HepG2 (cell line): ENCODE results near the gene SMARCC1. TPM values are rescaled to one million over a fixed set of nuclear protein-coding genes. Genes with fewer than 3 reads are reported as not detected.

ENCODE experiments used
- BCLAF1 ChIP-seq: fragments of 450-650 bp; IDR thresholded peaks from 2 replicates; pipeline ENCODE4 v1.6.1; 2017; ENCODE audit warnings: mild to moderate bottlenecking
- ETV6 ChIP-seq: sonication (generic); formaldehyde crosslinking; conservative IDR thresholded peaks from 2 replicates; pipeline ENCODE4 v1.4.0; 2020; ENCODE audit warnings: missing genetic modification reagents
- GATAD2A ChIP-seq: IDR thresholded peaks from 2 replicates; pipeline ENCODE4 v1.6.1; 2016
- LRRFIP1 ChIP-seq: sonication (generic); formaldehyde crosslinking; conservative IDR thresholded peaks from 2 replicates; pipeline ENCODE4 v1.4.0; 2020; ENCODE audit warnings: missing genetic modification reagents
- RBM22 ChIP-seq: fragments of 200-400 bp; formaldehyde crosslinking; optimal IDR thresholded peaks from 2 replicates; pipeline ENCODE3; 2017; ENCODE audit warnings: mild to moderate bottlenecking, low read length, moderate library complexity
- SUZ12 ChIP-seq: fragments of 150-350 bp; IDR thresholded peaks from 2 replicates; pipeline ENCODE4 v1.6.1; 2014; ENCODE audit warnings: low read depth, low read length
- TFDP1 ChIP-seq: IDR thresholded peaks from 2 replicates; pipeline ENCODE4 v1.6.1; 2016; ENCODE audit warnings: missing compliant biosample characterization, missing genetic modification reagents, borderline replicate concordance
- TOPORS ChIP-seq: sonication (generic); formaldehyde crosslinking; IDR thresholded peaks from 2 replicates; pipeline ENCODE4 v1.8.0; 2023; ENCODE audit warnings: mild to moderate bottlenecking, missing genetic modification reagents
- XBP1 ChIP-seq: sonication (generic); formaldehyde crosslinking; IDR thresholded peaks from 2 replicates; pipeline ENCODE4 v1.5.0; 2020; ENCODE audit warnings: missing genetic modification reagents
- ZBTB25 ChIP-seq: IDR thresholded peaks from 2 replicates; pipeline ENCODE4 v1.6.1; 2018; ENCODE audit warnings: missing genetic modification reagents
- ZKSCAN5 ChIP-seq: sonication (generic); formaldehyde crosslinking; IDR thresholded peaks from 2 replicates; pipeline ENCODE4 v1.5.1; 2020; ENCODE audit warnings: mild to moderate bottlenecking, missing genetic modification reagents
- ZNF451 ChIP-seq: sonication (generic); formaldehyde crosslinking; IDR thresholded peaks from 2 replicates; pipeline ENCODE4 v1.5.0; 2020; ENCODE audit warnings: mild to moderate bottlenecking, missing genetic modification reagents
- ZNF678 ChIP-seq: sonication (generic); formaldehyde crosslinking; IDR thresholded peaks from 2 replicates; pipeline ENCODE4 v1.4.0; 2020; ENCODE audit warnings: mild to moderate bottlenecking, missing genetic modification reagents
- ZSCAN29 ChIP-seq: sonication (generic); formaldehyde crosslinking; conservative IDR thresholded peaks from 2 replicates; pipeline ENCODE4 v1.4.0; 2020; ENCODE audit warnings: mild to moderate bottlenecking, missing genetic modification reagents
- polyA plus RNA-seq, 8 experiments: library from polyadenylated mRNA; depleted of rRNA in 3 of 8; stranded (reverse) in 7 of 8; unstranded in 1 of 8; fragments of >200 nt; fragmentation: Illumina TruSeq in 4 of 8; extraction: Trizol in 4 of 8; gene quantifications; 2 replicates each; pipeline versions ENCODE4 v1.2.1 to v1.2.3, GENCODE V29; 2011 to 2016; ENCODE audit warnings: low read depth in 4 of 8, missing spikeins in 1 of 8, mixed read lengths in 1 of 8; ENCODE audit not compliant: insufficient read depth in 1 of 8
- total RNA-seq, 5 experiments: library from RNA; depleted of rRNA; stranded (reverse); fragments of >200 nt; fragmentation: Illumina TruSeq; extraction: Trizol; gene quantifications; 2 replicates each; pipeline ENCODE4 v1.2.3, GENCODE V29; 2016; ENCODE audit warnings: low read depth in 1 of 5
- TF ChIP-seq, protein P1 (sequence below): sonication (generic); formaldehyde crosslinking; IDR thresholded peaks from 2 replicates; pipeline ENCODE4 v1.5.0; 2020; ENCODE audit warnings: missing genetic modification reagents
- TF ChIP-seq, protein P2 (sequence below): sonication (generic); formaldehyde crosslinking; IDR thresholded peaks from 2 replicates; pipeline ENCODE4 v1.5.1; 2020; ENCODE audit warnings: mild to moderate bottlenecking, missing genetic modification reagents, borderline replicate concordance
- TF ChIP-seq, protein P3 (sequence below): sonication (generic); formaldehyde crosslinking; IDR thresholded peaks from 2 replicates; pipeline ENCODE4 v1.9.0; 2022; ENCODE audit warnings: low read depth, missing genetic modification reagents

The SMARCC1 gene
- total and polyA plus RNA-seq, 2 of the 13 experiments (the other 11 are each of a cell fraction or from before 2014, with no cell fraction given) = 47.9 to 58.4 TPM

- no peak for TF ChIP-seq SUZ12
- no peak; the same call in 1 of the 2 replicates for TF ChIP-seq ZNF678 (CRISPR knock-in tag)
- TF ChIP-seq ZBTB25 (CRISPR knock-in tag) = no peak; the same call in 1 of the 2 replicates
- TF ChIP-seq XBP1 (CRISPR knock-in tag) = no peak
- TF ChIP-seq ETV6 = no peak; the same call in 1 of the 2 replicates
- TF ChIP-seq, protein P1, sequence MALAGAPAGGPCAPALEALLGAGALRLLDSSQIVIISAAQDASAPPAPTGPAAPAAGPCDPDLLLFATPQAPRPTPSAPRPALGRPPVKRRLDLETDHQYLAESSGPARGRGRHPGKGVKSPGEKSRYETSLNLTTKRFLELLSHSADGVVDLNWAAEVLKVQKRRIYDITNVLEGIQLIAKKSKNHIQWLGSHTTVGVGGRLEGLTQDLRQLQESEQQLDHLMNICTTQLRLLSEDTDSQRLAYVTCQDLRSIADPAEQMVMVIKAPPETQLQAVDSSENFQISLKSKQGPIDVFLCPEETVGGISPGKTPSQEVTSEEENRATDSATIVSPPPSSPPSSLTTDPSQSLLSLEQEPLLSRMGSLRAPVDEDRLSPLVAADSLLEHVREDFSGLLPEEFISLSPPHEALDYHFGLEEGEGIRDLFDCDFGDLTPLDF (CRISPR knock-in tag) = peak; percentile 64
- TF ChIP-seq TOPORS (CRISPR knock-in tag) = peak; percentile 15; the same call in 1 of the 2 replicates
- peak; percentile 44; the same call in 1 of the 2 replicates for TF ChIP-seq GATAD2A
- TF ChIP-seq LRRFIP1 = no peak
- no peak for TF ChIP-seq ZSCAN29
- TF ChIP-seq, protein P2, sequence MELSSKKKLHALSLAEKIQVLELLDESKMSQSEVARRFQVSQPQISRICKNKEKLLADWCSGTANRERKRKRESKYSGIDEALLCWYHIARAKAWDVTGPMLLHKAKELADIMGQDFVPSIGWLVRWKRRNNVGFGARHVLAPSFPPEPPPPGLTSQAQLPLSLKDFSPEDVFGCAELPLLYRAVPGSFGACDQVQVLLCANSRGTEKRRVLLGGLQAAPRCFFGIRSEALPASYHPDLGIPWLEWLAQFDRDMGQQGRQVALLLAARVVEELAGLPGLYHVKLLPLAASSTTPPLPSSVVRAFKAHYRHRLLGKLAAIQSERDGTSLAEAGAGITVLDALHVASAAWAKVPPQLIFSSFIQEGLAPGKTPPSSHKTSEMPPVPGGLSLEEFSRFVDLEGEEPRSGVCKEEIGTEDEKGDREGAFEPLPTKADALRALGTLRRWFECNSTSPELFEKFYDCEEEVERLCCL (CRISPR knock-in tag) = no peak
- TF ChIP-seq, protein P3, sequence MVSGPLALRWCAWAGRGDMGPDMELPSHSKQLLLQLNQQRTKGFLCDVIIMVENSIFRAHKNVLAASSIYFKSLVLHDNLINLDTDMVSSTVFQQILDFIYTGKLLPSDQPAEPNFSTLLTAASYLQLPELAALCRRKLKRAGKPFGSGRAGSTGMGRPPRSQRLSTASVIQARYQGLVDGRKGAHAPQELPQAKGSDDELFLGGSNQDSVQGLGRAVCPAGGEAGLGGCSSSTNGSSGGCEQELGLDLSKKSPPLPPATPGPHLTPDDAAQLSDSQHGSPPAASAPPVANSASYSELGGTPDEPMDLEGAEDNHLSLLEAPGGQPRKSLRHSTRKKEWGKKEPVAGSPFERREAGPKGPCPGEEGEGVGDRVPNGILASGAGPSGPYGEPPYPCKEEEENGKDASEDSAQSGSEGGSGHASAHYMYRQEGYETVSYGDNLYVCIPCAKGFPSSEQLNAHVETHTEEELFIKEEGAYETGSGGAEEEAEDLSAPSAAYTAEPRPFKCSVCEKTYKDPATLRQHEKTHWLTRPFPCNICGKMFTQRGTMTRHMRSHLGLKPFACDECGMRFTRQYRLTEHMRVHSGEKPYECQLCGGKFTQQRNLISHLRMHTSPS (CRISPR knock-in tag) = peak; percentile 60
- peak; percentile 86 for TF ChIP-seq TFDP1 (CRISPR knock-in tag)
- TF ChIP-seq RBM22 = no peak
- TF ChIP-seq ZKSCAN5 (CRISPR knock-in tag) = no peak
- no peak for TF ChIP-seq BCLAF1
- TF ChIP-seq ZNF451 (CRISPR knock-in tag) = no peak
Observed at GRCh38 chr3:47781685-47782445, at the start of gene SMARCC1 (continued).
